BLaER1 treated with 17β-estradiol and CSF1 and Interleukin-3, amounts not matched to agents 10 nM and 100 nM (cell line): ENCODE measurements around the gene SLC44A3.

Source experiments
- H3K27ac ChIP-seq, 11 experiments: shearing (Covaris generic); formaldehyde crosslinking; 2 replicates each; pipeline ENCODE4 v1.8.1; 2022
- H3K27me3 ChIP-seq, 11 experiments: shearing (Covaris generic); formaldehyde crosslinking; 2 replicates each; pipeline ENCODE4 v1.8.1; 2022
- H3K36me3 ChIP-seq, 11 experiments: shearing (Covaris generic); formaldehyde crosslinking; 2 replicates each; pipeline ENCODE4 v1.8.1; 2022
- H3K4me1 ChIP-seq, 10 experiments: shearing (Covaris generic); formaldehyde crosslinking; 2 replicates each; pipeline ENCODE4 v1.8.1; 2022
- H3K4me2 ChIP-seq, 11 experiments: shearing (Covaris generic); formaldehyde crosslinking; 2 replicates each; pipeline ENCODE4 v1.8.1; 2022
- H3K4me3 ChIP-seq, 10 experiments: shearing (Covaris generic); formaldehyde crosslinking; 2 replicates each; pipeline ENCODE4 v1.8.1; 2022
- H3K9ac ChIP-seq, 11 experiments: shearing (Covaris generic); formaldehyde crosslinking; 2 replicates each; pipeline ENCODE4 v1.8.1; 2022
- H3K9me3 ChIP-seq, 11 experiments: shearing (Covaris generic); formaldehyde crosslinking; replicated peaks in 1 of 11; 2 replicates each; pipeline ENCODE4 v1.8.1; 2022
- H4K20me1 ChIP-seq, 11 experiments: shearing (Covaris generic); formaldehyde crosslinking; 2 replicates each; pipeline ENCODE4 v1.8.1; 2022
- Cebpa-rat ChIP-seq, 11 experiments: shearing (Covaris generic); IDR thresholded peaks; 2 replicates each; pipeline ENCODE4 v1.8.1; 2022

The SLC44A3 gene

DNA sequence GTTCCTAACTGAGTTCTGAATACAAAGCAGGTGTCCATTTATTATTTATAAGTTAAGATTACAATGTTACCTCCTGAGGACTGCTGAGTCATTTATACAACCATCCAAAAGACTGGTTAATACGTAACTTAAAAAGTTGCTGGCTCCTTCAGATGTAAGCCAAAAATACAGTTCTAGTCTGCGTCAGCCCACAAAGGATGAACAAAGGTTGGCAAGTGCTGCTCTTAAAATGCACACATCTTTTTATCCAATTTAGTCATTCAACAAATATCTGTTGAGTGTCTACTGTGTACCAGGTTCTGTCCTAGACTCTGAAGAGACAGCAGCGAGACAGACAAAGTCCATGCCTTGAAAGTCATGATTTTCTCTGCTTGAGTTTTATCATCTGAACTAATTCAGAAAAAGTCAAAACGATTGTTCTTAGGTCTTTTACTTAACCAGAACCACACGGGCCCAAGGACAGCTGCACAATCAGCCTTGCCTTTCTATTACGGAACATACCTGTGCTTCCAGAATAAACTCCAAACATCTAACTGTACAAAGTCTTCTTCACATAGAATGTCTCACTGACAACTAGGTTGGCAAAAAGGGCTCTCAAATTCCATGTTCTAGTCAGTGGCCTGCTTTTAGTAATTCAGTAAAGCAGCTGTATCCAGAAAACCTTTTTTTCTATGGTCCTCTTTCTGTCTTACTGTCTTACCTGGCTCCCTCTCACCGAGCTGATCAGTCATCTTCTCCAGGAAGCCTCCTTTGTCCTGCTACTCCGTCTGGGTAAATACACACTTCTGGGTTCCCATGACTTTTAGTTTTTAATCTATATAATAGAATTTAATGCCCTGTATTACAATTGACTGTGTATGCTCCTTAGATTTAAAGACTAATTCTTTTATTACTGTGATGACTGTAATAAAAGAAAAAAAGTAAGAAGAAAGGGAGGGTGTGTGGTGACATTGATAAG, 122.3 kb downstream of the SLC44A3 start:
- Histone ChIP-seq H3K36me3 (no peaks in the 10 kb centered on the region), H4K20me1 (no peaks in the 10 kb centered on the region), H3K9me3 (no peaks in the 10 kb centered on the region), H3K27me3 (no peaks in the 10 kb centered on the region), H3K9ac (no peak overlapping the region), H3K4me3 (no peak overlapping the region), H3K4me2 (no peak overlapping the region), H3K4me1 (peaks cover 0 to 6% (median 0%) of the 10 kb centered on the region in 10 experiments; a peak in 3 of 20 replicates), H3K27ac (no peak overlapping the region)
- TF ChIP-seq Cebpa-rat (IDR thresholded peaks at IDR 0.05) = no peak
